Neural crest cell (in vitro differentiated cells): Measurements from ENCODE around the gene MYH14. TPM values are rescaled to one million over a fixed set of nuclear protein-coding genes. Genes with fewer than 3 reads are reported as not detected.

Experiments
- DNase-seq: peaks from one replicate; pipeline ENCODE4 v3.0.0; 2021; ENCODE audit warnings: low read depth, mixed read lengths, low spot score
- H3K27ac Mint-ChIP-seq: one replicate; pipeline ENCODE4 v1.8.0; 2021; ENCODE audit warnings: mild to moderate bottlenecking, mixed read lengths; ENCODE audit not compliant: unreplicated experiment
- H3K27me3 Mint-ChIP-seq: 2 replicates; pipeline ENCODE4 v1.8.0; 2021; ENCODE audit warnings: low read depth, mild to moderate bottlenecking, mixed read lengths
- H3K36me3 Mint-ChIP-seq: 2 replicates; pipeline ENCODE4 v1.8.0; 2021; ENCODE audit warnings: low read depth, mild to moderate bottlenecking, mixed read lengths
- H3K4me1 Mint-ChIP-seq: 2 replicates; pipeline ENCODE4 v1.8.0; 2021; ENCODE audit warnings: mixed read lengths
- H3K4me3 Mint-ChIP-seq: one replicate; pipeline ENCODE4 v1.8.0; 2021; ENCODE audit warnings: mild to moderate bottlenecking, mixed read lengths
- H3K9me3 Mint-ChIP-seq: 2 replicates; pipeline ENCODE4 v1.8.0; 2021; ENCODE audit warnings: mixed read lengths
- CTCF ChIP-seq: fragments of 200-600 bp; sonication (generic); conservative IDR thresholded peaks from 2 replicates; pipeline ENCODE4 v1.5.0; 2021; ENCODE audit warnings: antibody characterized with exemption, mild to moderate bottlenecking
- total RNA-seq: library from RNA; stranded (reverse); gene quantifications from 2 replicates; pipeline ENCODE4 v1.2.1, GENCODE V29; 2021

MYH14 gene
- total RNA-seq, 1 donor from 2014 or later: 4.7 TPM

DNA sequence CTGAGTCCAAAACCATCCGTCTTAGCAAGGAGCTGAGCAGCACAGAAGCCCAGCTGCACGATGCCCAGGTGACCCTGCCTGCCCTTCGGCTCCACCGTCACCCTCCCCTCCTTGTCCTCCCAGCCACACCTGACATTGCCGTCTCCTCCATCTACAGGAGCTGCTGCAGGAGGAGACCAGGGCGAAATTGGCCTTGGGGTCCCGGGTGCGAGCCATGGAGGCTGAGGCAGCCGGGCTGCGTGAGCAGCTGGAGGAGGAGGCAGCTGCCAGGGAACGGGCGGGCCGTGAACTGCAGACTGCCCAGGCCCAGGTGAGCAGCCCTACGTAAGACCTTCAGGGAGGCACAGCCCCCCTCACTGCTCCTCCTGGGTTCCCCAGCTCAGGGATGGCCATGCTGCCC, 76.7 kb downstream of the MYH14 start:
- Mint-ChIP-seq H3K4me1 (no peaks in the 10 kb centered on the region), H3K27me3 (no peaks in the 10 kb centered on the region), H3K4me3 (no peak overlapping the region), H3K9me3 (peaks cover under 1% of the 10 kb centered on the region), H3K27ac (no peak overlapping the region), H3K36me3 (peaks cover under 1% of the 10 kb centered on the region)
- no peak for DNase-seq
- no peak for TF ChIP-seq CTCF

- H3K27ac Mint-ChIP-seq: no peak overlapping the region
- H3K4me1 Mint-ChIP-seq: no peaks in the 10 kb centered on the region
- H3K27me3 Mint-ChIP-seq: no peaks in the 10 kb centered on the region
- H3K9me3 Mint-ChIP-seq: peaks cover 6% of the 10 kb centered on the region
- H3K36me3 Mint-ChIP-seq: peaks cover 7% of the 10 kb centered on the region
- TF ChIP-seq CTCF: no peak
- DNase-seq: no peak
- H3K4me3 Mint-ChIP-seq: no peak overlapping the region
Observed at GRCh38 chr19:50280983-50281382, 77.6 kb downstream of the MYH14 start.

- Mint-ChIP-seq H3K27me3 (no peaks in the 10 kb centered on the region), H3K4me1 (no peaks in the 10 kb centered on the region), H3K36me3 (peaks cover 10% of the 10 kb centered on the region), H3K9me3 (peaks cover 6% of the 10 kb centered on the region), H3K4me3 (no peak overlapping the region), H3K27ac (no peak overlapping the region)
- DNase-seq: no peak
- TF ChIP-seq CTCF: no peak
Observed at GRCh38 chr19:50281491-50281890, 78.1 kb downstream of the MYH14 start.

DNA sequence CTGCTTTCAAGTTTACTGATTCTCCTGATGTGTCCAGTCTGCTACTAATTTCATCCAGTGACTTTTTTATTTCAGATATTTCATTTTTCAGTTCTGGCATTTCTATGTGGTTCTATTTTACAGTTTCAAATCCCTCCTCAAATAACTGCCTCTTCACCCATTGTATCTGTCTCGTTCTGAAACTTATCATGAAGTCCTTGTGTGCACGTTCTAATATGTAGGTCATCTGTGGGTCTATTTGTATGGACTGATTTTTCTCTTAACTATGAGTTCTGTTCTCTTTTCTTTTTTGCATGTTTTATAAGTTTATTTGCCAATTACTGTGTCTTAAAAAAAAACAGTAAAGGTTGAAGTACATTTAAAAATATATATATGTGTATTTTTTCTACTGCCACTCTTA, 82.4 kb downstream of the MYH14 start:
- H3K4me1 Mint-ChIP-seq: peaks cover 4% of the 10 kb centered on the region
- no peaks in the 10 kb centered on the region for H3K27me3 Mint-ChIP-seq
- no peak for DNase-seq
- peaks cover 6% of the 10 kb centered on the region for H3K9me3 Mint-ChIP-seq
- no peak overlapping the region for H3K27ac Mint-ChIP-seq
- H3K36me3 Mint-ChIP-seq: peaks cover 21% of the 10 kb centered on the region
- H3K4me3 Mint-ChIP-seq: no peak overlapping the region
- TF ChIP-seq CTCF: no peak

GRCh38 chr19:50286443-50286842, 83.0 kb downstream of the MYH14 start:
- H3K27ac Mint-ChIP-seq: no peak overlapping the region
- no peaks in the 10 kb centered on the region for H3K27me3 Mint-ChIP-seq
- H3K9me3 Mint-ChIP-seq: peaks cover 6% of the 10 kb centered on the region
- peaks cover 21% of the 10 kb centered on the region for H3K36me3 Mint-ChIP-seq
- peaks cover 4% of the 10 kb centered on the region for H3K4me1 Mint-ChIP-seq
- no peak for TF ChIP-seq CTCF
- no peak for DNase-seq
- no peak overlapping the region for H3K4me3 Mint-ChIP-seq

GRCh38 chr19:50287331-50287730, 83.9 kb downstream of the MYH14 start:
- peaks cover 21% of the 10 kb centered on the region for H3K36me3 Mint-ChIP-seq
- H3K27me3 Mint-ChIP-seq: no peaks in the 10 kb centered on the region
- DNase-seq: no peak
- peaks cover 6% of the 10 kb centered on the region for H3K9me3 Mint-ChIP-seq
- no peak overlapping the region for H3K4me3 Mint-ChIP-seq
- H3K4me1 Mint-ChIP-seq: peaks cover 4% of the 10 kb centered on the region
- H3K27ac Mint-ChIP-seq: no peak overlapping the region
- no peak for TF ChIP-seq CTCF
